HepG2 (cell line): ENCODE results near the gene DAG1. TPM values are rescaled to one million over a fixed set of nuclear protein-coding genes. Genes with fewer than 3 reads are reported as not detected.

Experiments used
- ATAC-seq: fragments of 200-7000 bp; cut with Tn5 transposase; 3 replicates; pipeline ENCODE4 v1.9.1; 2020; ENCODE audit warnings: mild to moderate bottlenecking, moderate library complexity
- BruUV-seq: library from RNA; stranded (reverse); fragments of 400-500 nt; replicated peaks from 2 replicates; lab custom pipeline; 2021; lab: Mats Ljungman, UMichigan
- CTCF ChIA-PET: fragments of 300-600 bp; formaldehyde crosslinking; extraction: SDS; loops from one replicate; lab custom pipeline; 2021; ENCODE audit warnings: low total read pairs, inconsistent platforms, low intra/inter-chr PET ratio; lab: Yijun Ruan, JAX
- POLR2A ChIA-PET: fragments of 350-600 bp; sonication (Branson Sonifier 250); formaldehyde crosslinking; loops from one replicate; lab custom pipeline; 2020; ENCODE audit warnings: antibody characterized with exemption, inconsistent platforms; lab: Yijun Ruan, JAX
- DNase-seq: peaks from one replicate; pipeline ENCODE4 v3.0.0-alpha.2; 2015; ENCODE audit warnings: low spot score
- FAIRE-seq: peaks from 3 replicates; lab custom pipeline; 2011; peaks lifted over from hg19 to GRCh38; lab: Jason Lieb, UNC
- H2AFZ ChIP-seq: one replicate; pipeline ENCODE4 v1.6.1; 2011; ENCODE audit warnings: low read length, inconsistent platforms
- H3K27ac ChIP-seq: fragments of 300-600 bp; 3 replicates; pipeline ENCODE4 v1.8.0; 2011; ENCODE audit warnings: mixed run types, mild to moderate bottlenecking, mixed read lengths, low read length, inconsistent platforms; ENCODE audit not compliant: insufficient read depth; ENCODE audit errors: extremely low read length
- H3K27me3 ChIP-seq, 2 experiments: fragments of 200-600 bp in 1 of 2; 2 replicates in 1 of 2; 3 replicates in 1 of 2; pipeline versions ENCODE4 v1.6.0 to v1.8.0; 2011; ENCODE audit warnings: low read length in 2 of 2, mild to moderate bottlenecking in 2 of 2, moderate library complexity in 2 of 2, inconsistent platforms in 1 of 2; ENCODE audit not compliant: insufficient read depth in 2 of 2, control insufficient read depth in 1 of 2
- H3K36me3 ChIP-seq, 2 experiments: fragments of 200-600 bp in 1 of 2; replicated peaks in 1 of 2; 2 replicates in 1 of 2; 3 replicates in 1 of 2; pipeline versions ENCODE4 v1.5.1 to v1.8.0; 2011; ENCODE audit warnings: low read length in 2 of 2, inconsistent platforms in 1 of 2; ENCODE audit not compliant: insufficient read depth in 2 of 2, control insufficient read depth in 1 of 2
- H3K4me1 ChIP-seq: 2 replicates; pipeline ENCODE4 v1.5.1; 2012; ENCODE audit warnings: low read length, inconsistent platforms; ENCODE audit not compliant: insufficient read depth
- H3K4me2 ChIP-seq: 2 replicates; pipeline ENCODE4 v1.6.0; 2011; ENCODE audit warnings: low read depth, low read length, inconsistent platforms
- H3K4me3 ChIP-seq, 3 experiments: fragments of 200-600 bp in 1 of 3; sonication (generic), shearing (Covaris generic) in 1 of 3; replicated peaks in 1 of 3; 2 replicates each; pipeline ENCODE4 v1.5.1; 2011 to 2016; ENCODE audit warnings: low read length in 3 of 3, inconsistent platforms in 2 of 3, low read depth in 2 of 3, mild to moderate bottlenecking in 2 of 3, control low read depth in 1 of 3, mixed read lengths in 1 of 3; ENCODE audit not compliant: insufficient read depth in 1 of 3
- H3K79me2 ChIP-seq: one replicate; pipeline ENCODE4 v1.6.1; 2011; ENCODE audit warnings: low read length, inconsistent platforms; ENCODE audit not compliant: insufficient read depth
- H3K9ac ChIP-seq: 2 replicates; pipeline ENCODE4 v1.6.0; 2011; ENCODE audit warnings: mild to moderate bottlenecking, low read depth, low read length, inconsistent platforms; ENCODE audit not compliant: insufficient read depth
- H3K9me3 ChIP-seq: 2 replicates; pipeline ENCODE4 v1.5.1; 2012; ENCODE audit warnings: mild to moderate bottlenecking, low read length
- H4K20me1 ChIP-seq: 2 replicates; pipeline ENCODE4 v1.6.0; 2011; ENCODE audit warnings: inconsistent platforms, mild to moderate bottlenecking, low read length, moderate library complexity; ENCODE audit not compliant: insufficient read depth
- HDAC2 ChIP-seq: sonication (generic); formaldehyde crosslinking; IDR thresholded peaks from 2 replicates; pipeline ENCODE4 v1.4.0; 2020; ENCODE audit warnings: missing genetic modification reagents
- MEF2D ChIP-seq: sonication (generic); formaldehyde crosslinking; IDR thresholded peaks from 2 replicates; pipeline ENCODE4 v1.5.1; 2020; ENCODE audit warnings: mild to moderate bottlenecking, missing genetic modification reagents
- SALL1 ChIP-seq: sonication (generic); formaldehyde crosslinking; IDR thresholded peaks from 2 replicates; pipeline ENCODE4 v1.8.0; 2022; ENCODE audit warnings: mild to moderate bottlenecking, missing genetic modification reagents
- U2AF1 ChIP-seq: fragments of 200-400 bp; formaldehyde crosslinking; optimal IDR thresholded peaks from 2 replicates; pipeline ENCODE3; 2017; ENCODE audit warnings: mild to moderate bottlenecking, low read depth, low read length
- ZNF629 ChIP-seq: sonication (generic); formaldehyde crosslinking; conservative IDR thresholded peaks from 2 replicates; pipeline ENCODE4 v1.5.0; 2020; ENCODE audit warnings: missing genetic modification reagents
- ZNF772 ChIP-seq: sonication (generic); formaldehyde crosslinking; IDR thresholded peaks from 2 replicates; pipeline ENCODE4 v1.5.0; 2020; ENCODE audit warnings: mild to moderate bottlenecking, missing genetic modification reagents
- ZSCAN29 ChIP-seq: sonication (generic); formaldehyde crosslinking; conservative IDR thresholded peaks from 2 replicates; pipeline ENCODE4 v1.4.0; 2020; ENCODE audit warnings: mild to moderate bottlenecking, missing genetic modification reagents
- WGBS: methylation state at CpG from one replicate; pipeline ENCODE4 v1.1.6; 2017; ENCODE audit warnings: low lambda C conversion rate; 5-methylcytosine and 5-hydroxymethylcytosine counted together
- in situ Hi-C: cut with HindIII; loops from 2 replicates; pipeline ENCODE4 v1.10.0; 2017; ENCODE audit warnings: low pct_unique_long_range_greater_than_20kb; ENCODE audit not compliant: extremely low pct_ligation_motif_present
- intact Hi-C: fragments of 100-400 bp; cut with micrococcal nuclease; formaldehyde crosslinking; loops from one replicate; pipeline ENCODE4 v1.10.0; 2022; ENCODE audit not compliant: unreplicated experiment
- polyA plus RNA-seq, 8 experiments: library from polyadenylated mRNA; depleted of rRNA in 3 of 8; stranded (reverse) in 7 of 8; unstranded in 1 of 8; fragments of >200 nt; fragmentation: Illumina TruSeq in 4 of 8; extraction: Trizol in 4 of 8; gene quantifications; 2 replicates each; pipeline versions ENCODE4 v1.2.1 to v1.2.3, GENCODE V29; 2011 to 2016; ENCODE audit warnings: low read depth in 4 of 8, missing spikeins in 1 of 8, mixed read lengths in 1 of 8; ENCODE audit not compliant: insufficient read depth in 1 of 8
- total RNA-seq, 5 experiments: library from RNA; depleted of rRNA; stranded (reverse); fragments of >200 nt; fragmentation: Illumina TruSeq; extraction: Trizol; gene quantifications; 2 replicates each; pipeline ENCODE4 v1.2.3, GENCODE V29; 2016; ENCODE audit warnings: low read depth in 1 of 5
- TF ChIP-seq, protein P1 (sequence below): sonication (generic); formaldehyde crosslinking; IDR thresholded peaks from 2 replicates; pipeline ENCODE4 v1.8.1; 2023; ENCODE audit warnings: mild to moderate bottlenecking, missing genetic modification reagents, borderline replicate concordance
- TF ChIP-seq, protein P2 (sequence below): sonication (generic); formaldehyde crosslinking; IDR thresholded peaks from 2 replicates; pipeline ENCODE4 v1.4.0; 2020; ENCODE audit warnings: mild to moderate bottlenecking, missing genetic modification reagents
- TF ChIP-seq, protein P3 (sequence below): sonication (generic); formaldehyde crosslinking; IDR thresholded peaks from 2 replicates; pipeline ENCODE4 v1.8.0; 2022; ENCODE audit warnings: missing genetic modification reagents, mild to moderate bottlenecking, inconsistent platforms, borderline replicate concordance

The DAG1 gene
- total and polyA plus RNA-seq, 2 of the 13 experiments (the other 11 are each of a cell fraction or from before 2014, with no cell fraction given) = 47.3 to 50.4 TPM

DNA sequence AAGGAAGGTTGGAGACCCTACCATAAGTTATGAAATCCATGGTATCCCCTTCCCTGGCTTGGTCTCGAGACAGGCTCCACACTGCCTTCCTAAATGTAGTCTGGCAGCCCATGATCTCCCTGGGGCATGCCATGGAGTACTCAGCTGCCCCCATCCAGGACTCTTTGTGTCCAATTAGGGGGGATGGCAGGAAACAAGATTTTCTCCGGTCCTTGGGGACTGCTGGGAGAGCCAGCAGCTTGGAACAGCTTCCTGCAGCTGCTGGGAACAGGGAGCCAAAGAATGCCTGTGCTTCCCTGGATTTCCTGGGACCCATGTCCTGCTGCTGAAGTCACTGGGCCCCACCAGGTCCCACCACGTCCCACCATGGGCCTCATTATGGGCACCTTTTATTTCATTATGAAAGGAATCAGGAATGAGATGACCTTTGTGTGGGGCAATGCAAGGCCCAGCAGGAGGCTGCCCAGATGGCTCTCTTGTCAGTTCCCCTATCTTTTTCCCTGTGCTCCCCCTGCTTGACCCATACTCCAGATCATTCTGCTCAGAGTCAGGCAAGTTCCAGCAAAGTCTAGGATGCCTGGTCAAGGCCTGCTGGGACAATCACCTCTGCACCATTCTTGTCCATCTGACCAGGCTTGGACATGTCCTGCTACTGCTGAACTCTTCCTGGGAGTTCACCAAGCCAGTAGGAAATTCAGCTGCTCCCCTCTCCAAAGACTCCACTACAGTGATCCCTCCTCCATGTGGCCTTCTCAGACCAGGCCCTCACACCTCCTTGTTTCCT is 15.0 kb upstream of the DAG1 start:
- BruUV-seq = no TSS peak
- Histone ChIP-seq H3K4me3 (no peak overlapping the region; a peak in 1 of 6 replicates), H3K36me3 (no peaks in the 10 kb centered on the region), H3K9ac (no peak overlapping the region), H3K27me3 (no peaks in the 10 kb centered on the region), H3K79me2 (no peaks in the 10 kb centered on the region), H4K20me1 (no peaks in the 10 kb centered on the region)
- peak; percentile 18 for ATAC-seq
- no peak for FAIRE-seq
- TF ChIP-seq, protein P1, sequence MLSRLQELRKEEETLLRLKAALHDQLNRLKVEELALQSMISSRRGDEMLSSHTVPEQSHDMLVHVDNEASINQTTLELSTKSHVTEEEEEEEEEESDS (CRISPR knock-in tag) = no peak
- TF ChIP-seq ZSCAN29 (CRISPR knock-in tag) = no peak
- no peak for TF ChIP-seq MEF2D
- TF ChIP-seq, all 625 proteins: peak for 0
- DNase-seq = no peak
- Histone ChIP-seq H3K4me2 (peak overlapping the region; percentile 14; the same call in 1 of the 2 replicates), H3K4me1 (peaks cover 50% of the 10 kb centered on the region), H3K27ac (no peak overlapping the region), H2AFZ (no peak overlapping the region), H3K9me3 (no peaks in the 10 kb centered on the region)
- CTCF ChIA-PET = interaction anchor here (1.3 kb wide), 1 partner anchor 217 kb away, joined by 5 read pairs; no protein-coding TSS in a partner anchor
- POLR2A ChIA-PET = interaction anchor here (1.0 to 1.2 kb wide), 4 partner anchors 10 to 45 kb away, joined by 3 to 7 read pairs (median 4); partner anchors contain the start of genes RHOA and TCTA
- in situ Hi-C loops (no loop called here), intact Hi-C loops (loop anchor here (1.0 kb wide), 2 partner anchors 84 to 216 kb away; no protein-coding TSS in a partner anchor)
- no CpG with 5 or more reads among the region's 3 CpGs for WGBS

DNA sequence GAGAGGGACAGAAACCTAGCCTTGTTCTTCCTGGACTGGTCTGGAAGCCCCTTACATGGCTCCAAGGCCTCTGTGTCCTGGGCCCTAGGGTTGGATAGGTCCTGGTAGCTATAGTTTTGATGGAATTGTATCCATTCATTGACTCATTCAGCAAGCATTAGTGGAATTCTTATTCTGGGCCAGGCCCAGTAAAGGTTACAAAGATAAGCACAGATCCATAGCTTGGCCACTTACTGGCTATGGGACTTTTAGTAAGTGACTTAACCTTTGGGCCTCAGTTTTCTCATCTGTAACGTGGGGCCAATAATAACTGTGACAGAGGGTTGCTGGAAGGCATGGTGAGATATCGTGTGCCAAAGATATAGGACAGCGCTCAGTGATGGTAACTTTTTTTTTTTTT is 13.6 kb upstream of the DAG1 start:
- intact Hi-C loops = no loop called here
- TF ChIP-seq ZNF629 (CRISPR knock-in tag) = peak; percentile 71
- TF ChIP-seq HDAC2 (CRISPR knock-in tag) = no peak
- TF ChIP-seq ZNF772 (CRISPR knock-in tag) = no peak
- TF ChIP-seq SALL1 (CRISPR knock-in tag) = no peak
- TF ChIP-seq, protein P2, sequence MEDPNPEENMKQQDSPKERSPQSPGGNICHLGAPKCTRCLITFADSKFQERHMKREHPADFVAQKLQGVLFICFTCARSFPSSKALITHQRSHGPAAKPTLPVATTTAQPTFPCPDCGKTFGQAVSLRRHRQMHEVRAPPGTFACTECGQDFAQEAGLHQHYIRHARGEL (CRISPR knock-in tag) = no peak
- no peak for TF ChIP-seq U2AF1
- TF ChIP-seq, protein P3, sequence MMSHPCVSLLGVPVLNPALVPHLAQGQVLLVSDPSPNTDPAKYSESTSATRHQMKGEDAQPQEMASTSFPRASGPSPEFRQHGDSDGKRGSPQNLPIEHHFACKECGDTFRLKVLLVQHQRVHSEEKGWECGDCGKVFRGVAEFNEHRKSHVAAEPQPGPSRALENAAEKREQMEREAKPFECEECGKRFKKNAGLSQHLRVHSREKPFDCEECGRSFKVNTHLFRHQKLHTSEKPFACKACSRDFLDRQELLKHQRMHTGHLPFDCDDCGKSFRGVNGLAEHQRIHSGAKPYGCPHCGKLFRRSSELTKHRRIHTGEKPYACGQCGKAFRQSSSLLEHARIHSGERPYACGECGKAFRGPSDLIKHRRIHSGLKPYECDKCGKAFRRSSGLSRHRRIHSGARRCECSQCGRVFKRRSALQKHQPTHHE (CRISPR knock-in tag) = no peak
- TF ChIP-seq, all 625 proteins: peak for 1
- in situ Hi-C loops = no loop called here
- H3K9me3 ChIP-seq = no peaks in the 10 kb centered on the region
- H4K20me1 ChIP-seq = no peaks in the 10 kb centered on the region
- no peak overlapping the region for H3K4me3 ChIP-seq
- H3K9ac ChIP-seq = no peak overlapping the region
- H3K4me1 ChIP-seq = peaks cover 63% of the 10 kb centered on the region
- FAIRE-seq = no peak
- no peak overlapping the region for H3K27ac ChIP-seq
- H3K79me2 ChIP-seq = no peaks in the 10 kb centered on the region
- no peak for ATAC-seq
- no peak overlapping the region for H2AFZ ChIP-seq
- CTCF ChIA-PET = no interaction called here
- POLR2A ChIA-PET = no interaction called here
- DNase-seq = no peak
- H3K36me3 ChIP-seq = no peaks in the 10 kb centered on the region
- no peaks in the 10 kb centered on the region for H3K27me3 ChIP-seq
- no peak overlapping the region for H3K4me2 ChIP-seq
- WGBS = 82% methylated on average over 2 of the region's 3 CpGs
- BruUV-seq = no TSS peak
